HFF-Myc (cell line): Measurements from ENCODE around the gene MVD.

ENCODE experiments used
- DNase-seq: peaks from one replicate; pipeline ENCODE4 v3.0.0-alpha.2; 2011; ENCODE audit warnings: low read depth; ENCODE audit errors: extremely low read depth
- H3K4me3 ChIP-seq: replicated peaks from 2 replicates; pipeline ENCODE4 v1.5.1; 2011; ENCODE audit warnings: low read depth, mild to moderate bottlenecking, control low read depth, low read length
- TF ChIP-seq, protein P1 (sequence below): IDR thresholded peaks from 2 replicates; pipeline ENCODE4 v1.5.1; 2012; ENCODE audit warnings: mild to moderate bottlenecking, low read depth, low read length, control low read depth; ENCODE audit errors: missing control alignments

The MVD gene

GRCh38 chr16:88640039-88640495, 22.8 kb downstream of the MVD start:
- H3K4me3 ChIP-seq = no peak overlapping the region
- TF ChIP-seq, protein P1, sequence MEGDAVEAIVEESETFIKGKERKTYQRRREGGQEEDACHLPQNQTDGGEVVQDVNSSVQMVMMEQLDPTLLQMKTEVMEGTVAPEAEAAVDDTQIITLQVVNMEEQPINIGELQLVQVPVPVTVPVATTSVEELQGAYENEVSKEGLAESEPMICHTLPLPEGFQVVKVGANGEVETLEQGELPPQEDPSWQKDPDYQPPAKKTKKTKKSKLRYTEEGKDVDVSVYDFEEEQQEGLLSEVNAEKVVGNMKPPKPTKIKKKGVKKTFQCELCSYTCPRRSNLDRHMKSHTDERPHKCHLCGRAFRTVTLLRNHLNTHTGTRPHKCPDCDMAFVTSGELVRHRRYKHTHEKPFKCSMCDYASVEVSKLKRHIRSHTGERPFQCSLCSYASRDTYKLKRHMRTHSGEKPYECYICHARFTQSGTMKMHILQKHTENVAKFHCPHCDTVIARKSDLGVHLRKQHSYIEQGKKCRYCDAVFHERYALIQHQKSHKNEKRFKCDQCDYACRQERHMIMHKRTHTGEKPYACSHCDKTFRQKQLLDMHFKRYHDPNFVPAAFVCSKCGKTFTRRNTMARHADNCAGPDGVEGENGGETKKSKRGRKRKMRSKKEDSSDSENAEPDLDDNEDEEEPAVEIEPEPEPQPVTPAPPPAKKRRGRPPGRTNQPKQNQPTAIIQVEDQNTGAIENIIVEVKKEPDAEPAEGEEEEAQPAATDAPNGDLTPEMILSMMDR = no peak
- no peak for DNase-seq

DNA sequence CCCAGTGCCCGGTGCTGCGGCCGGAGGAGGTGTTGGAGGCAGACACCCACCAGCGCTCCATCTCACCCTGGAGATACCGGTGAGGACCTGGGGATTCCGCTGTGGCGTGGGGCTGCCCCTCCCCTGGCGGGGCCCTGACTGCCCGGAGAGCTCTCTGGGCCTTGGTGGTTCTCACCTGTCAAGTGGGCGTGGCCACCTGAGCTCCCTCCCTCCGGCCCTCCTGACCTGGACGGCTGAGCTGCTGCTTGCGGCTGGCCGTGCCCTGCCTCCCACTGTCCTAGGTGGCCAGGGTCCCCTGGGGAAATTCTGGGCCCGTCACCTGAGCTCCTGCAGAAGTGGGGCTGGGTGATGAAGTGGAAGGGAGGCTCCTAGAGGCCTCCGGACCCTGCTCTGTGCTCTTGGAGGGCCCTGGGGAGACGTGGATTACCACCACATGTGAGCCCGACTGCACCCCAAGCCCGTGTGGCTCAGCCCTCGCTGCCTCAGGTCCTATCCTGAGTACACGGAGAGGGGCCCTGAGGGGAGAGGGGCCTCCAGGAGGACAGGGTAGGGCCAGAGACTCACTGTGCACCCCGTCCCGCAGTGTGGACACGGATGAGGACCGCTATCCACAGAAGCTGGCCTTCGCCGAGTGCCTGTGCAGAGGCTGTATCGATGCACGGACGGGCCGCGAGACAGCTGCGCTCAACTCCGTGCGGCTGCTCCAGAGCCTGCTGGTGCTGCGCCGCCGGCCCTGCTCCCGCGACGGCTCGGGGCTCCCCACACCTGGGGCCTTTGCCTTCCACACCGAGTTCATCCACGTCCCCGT, 23.5 kb downstream of the MVD start:
- H3K4me3 ChIP-seq = no peak overlapping the region
- TF ChIP-seq, protein P1 = no peak
- no peak for DNase-seq

GRCh38 chr16:88638323-88639230, 24.3 kb downstream of the MVD start, which contains the start of gene IL17C:
IL17C (plus strand) TSS chr16:88638572; CDS start chr16:88638642, 70 bp downstream.
- H3K4me3 ChIP-seq = no peak within 1 kb of the TSS
- TF ChIP-seq, protein P1 = no peak
- DNase-seq = no peak

DNA sequence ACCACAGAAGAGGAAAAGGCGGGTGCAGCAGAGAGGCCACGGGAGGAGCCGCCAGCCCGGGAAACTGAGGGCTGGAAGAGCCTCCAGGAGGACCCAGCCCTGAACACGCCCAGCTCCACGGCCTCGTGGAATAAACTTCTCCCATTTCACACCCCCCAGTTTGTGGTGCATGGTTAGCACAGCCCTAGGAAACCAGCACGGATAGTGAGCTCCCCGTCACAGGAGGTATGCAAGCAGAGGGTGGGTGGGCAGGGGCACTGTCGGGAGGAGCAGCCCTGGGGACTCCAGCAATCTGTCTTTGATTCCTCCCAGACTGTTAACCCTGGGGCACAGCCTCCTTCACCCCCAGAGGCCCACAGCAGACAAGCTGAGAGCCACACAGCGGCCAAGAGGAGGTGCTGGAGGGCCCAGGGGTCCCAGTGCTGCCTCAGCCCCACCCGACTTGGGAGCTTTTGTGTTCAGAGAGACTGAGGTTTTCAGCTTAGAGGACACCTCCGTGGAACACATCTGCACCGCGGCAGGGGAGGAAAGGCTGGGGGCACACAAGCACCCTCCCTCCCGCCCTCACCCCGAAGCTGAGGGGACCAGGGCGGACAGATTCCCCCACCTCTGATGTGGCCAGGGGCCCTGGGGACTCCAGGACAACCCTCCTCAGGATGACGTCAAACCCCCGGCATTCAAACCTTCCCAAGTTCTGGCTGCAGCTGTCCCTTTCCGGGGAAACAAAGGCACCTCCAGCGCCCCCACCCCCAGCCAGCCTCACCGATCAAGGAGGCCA, 26.2 kb downstream of the MVD start:
- H3K4me3 ChIP-seq = no peak overlapping the region
- no peak for DNase-seq
- TF ChIP-seq, protein P1 = no peak

GRCh38 chr16:88635671-88636319, 27.1 kb downstream of the MVD start:
- TF ChIP-seq, protein P1 = no peak
- H3K4me3 ChIP-seq = no peak overlapping the region
- no peak for DNase-seq
